Measurements from ENCODE around the gene AK2. TPM values are rescaled to one million over a fixed set of nuclear protein-coding genes. Genes with fewer than 3 reads are reported as not detected.

Gene AK2
- total and polyA plus RNA-seq, 2 donors (not counting 3 experiments of a cell fraction or from before 2014, with no cell fraction given): 107 to 134 TPM

GRCh38 chr1:33047839-33048305, 11.2 kb upstream of the AK2 start:
- BruUV-seq (replicated peaks): no TSS peak
- Histone ChIP-seq H4K20me1 (replicated peaks; ENCODE audit: control insufficient read depth, extremely low read depth, insufficient read depth, low read length) (no peaks in the 10 kb centered on the region), H3K79me2 (ENCODE audit: control insufficient read depth, insufficient read depth, low read length) (no peaks in the 10 kb centered on the region), H2AFZ (ENCODE audit: low read depth, low read length) (no peak overlapping the region), H3K9me3 (replicated peaks; ENCODE audit: control insufficient read depth, insufficient read depth, low read length) (no peaks in the 10 kb centered on the region), H3K27me3 (ENCODE audit: control insufficient read depth in 2 of 2, insufficient read depth in 2 of 2, low read length in 2 of 2) (no peaks in the 10 kb centered on the region), H3K4me3 (replicated peaks in 1 of 3; ENCODE audit: insufficient read depth in 1 of 3, low read depth in 1 of 3, low read length in 3 of 3) (no peak overlapping the region), H3K4me2 (ENCODE audit: insufficient read depth, low read length) (no peak overlapping the region), H3K9me1 (replicated peaks; ENCODE audit: control insufficient read depth, extremely low read depth, insufficient read depth, low read length) (no peaks in the 10 kb centered on the region), H3K4me1 (ENCODE audit: control insufficient read depth, extremely low read depth, insufficient read depth, low read length) (no peaks in the 10 kb centered on the region), H3K36me3 (ENCODE audit: control insufficient read depth in 2 of 2, extremely low read depth in 1 of 2, insufficient read depth in 2 of 2, low read length in 2 of 2) (no peaks in the 10 kb centered on the region), H3K27ac (ENCODE audit: insufficient read depth, low read depth, low read length) (no peak overlapping the region), H3K9ac (replicated peaks; ENCODE audit: extremely low read depth, insufficient read depth, low read length) (no peak overlapping the region)
- dilution Hi-C loops (cut with MboI; ENCODE audit: extremely low pct_ligation_motif_present, low sequenced_read_pairs) (no loop called here), intact Hi-C loops (cut with micrococcal nuclease) (no loop called here)
- DNase-seq (ENCODE audit: low read depth, low spot score): no peak
- peak; percentile 4 for FAIRE-seq
- TF ChIP-seq POLR2A (IDR thresholded peaks at IDR 0.05; ENCODE audit: low read depth, low read length) (no peak), FOS (IDR thresholded peaks at IDR 0.05; ENCODE audit: borderline replicate concordance, insufficient read depth, low read length) (no peak), MYC (IDR thresholded peaks at IDR 0.05; ENCODE audit: low read depth, low read length) (no peak), POLR2AphosphoS5 (IDR thresholded peaks at IDR 0.05; ENCODE audit: insufficient read depth, low read depth, low read length) (no peak)
- TF ChIP-seq, protein P1, sequence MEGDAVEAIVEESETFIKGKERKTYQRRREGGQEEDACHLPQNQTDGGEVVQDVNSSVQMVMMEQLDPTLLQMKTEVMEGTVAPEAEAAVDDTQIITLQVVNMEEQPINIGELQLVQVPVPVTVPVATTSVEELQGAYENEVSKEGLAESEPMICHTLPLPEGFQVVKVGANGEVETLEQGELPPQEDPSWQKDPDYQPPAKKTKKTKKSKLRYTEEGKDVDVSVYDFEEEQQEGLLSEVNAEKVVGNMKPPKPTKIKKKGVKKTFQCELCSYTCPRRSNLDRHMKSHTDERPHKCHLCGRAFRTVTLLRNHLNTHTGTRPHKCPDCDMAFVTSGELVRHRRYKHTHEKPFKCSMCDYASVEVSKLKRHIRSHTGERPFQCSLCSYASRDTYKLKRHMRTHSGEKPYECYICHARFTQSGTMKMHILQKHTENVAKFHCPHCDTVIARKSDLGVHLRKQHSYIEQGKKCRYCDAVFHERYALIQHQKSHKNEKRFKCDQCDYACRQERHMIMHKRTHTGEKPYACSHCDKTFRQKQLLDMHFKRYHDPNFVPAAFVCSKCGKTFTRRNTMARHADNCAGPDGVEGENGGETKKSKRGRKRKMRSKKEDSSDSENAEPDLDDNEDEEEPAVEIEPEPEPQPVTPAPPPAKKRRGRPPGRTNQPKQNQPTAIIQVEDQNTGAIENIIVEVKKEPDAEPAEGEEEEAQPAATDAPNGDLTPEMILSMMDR (IDR thresholded peaks at IDR 0.05; ENCODE audit: extremely low read depth in 1 of 2, insufficient read depth in 1 of 2, low read depth in 1 of 2, low read length in 2 of 2): no peak
- ChIA-PET POLR2A (no interaction called here), CTCF (interaction anchor here (0.8 to 1.8 kb wide), 4 partner anchors 9 to 115 kb away, joined by 3 to 13 read pairs (median 4); no protein-coding TSS in a partner anchor)

DNA sequence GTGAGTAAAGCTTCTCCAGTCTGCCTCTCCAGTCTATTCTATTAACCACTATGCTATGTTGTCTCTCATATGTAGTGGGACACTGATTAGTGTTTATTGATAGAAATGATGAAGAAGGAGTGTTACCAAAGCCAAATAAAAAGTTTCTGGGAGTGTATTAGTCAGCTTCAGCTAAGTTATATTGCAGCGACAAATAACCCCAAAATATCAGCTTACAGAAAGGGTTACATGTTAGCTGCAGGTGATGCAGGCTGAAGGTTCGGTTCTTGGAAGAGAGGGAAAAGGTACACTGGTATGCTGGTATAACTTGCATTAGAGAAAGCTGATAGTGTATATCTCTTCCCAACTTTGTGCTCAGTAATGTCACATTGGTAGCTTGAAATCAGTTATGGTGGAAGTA, 10.6 kb upstream of the AK2 start:
- ChIA-PET CTCF (interaction anchor here (0.8 to 1.8 kb wide), 6 partner anchors 9 to 114 kb away, joined by 3 to 13 read pairs (median 3); no protein-coding TSS in a partner anchor), POLR2A (no interaction called here)
- H3K4me3 ChIP-seq (replicated peaks in 1 of 3; ENCODE audit: insufficient read depth in 1 of 3, low read depth in 1 of 3, low read length in 3 of 3): no peak overlapping the region
- no TSS peak for BruUV-seq (replicated peaks)
- no peaks in the 10 kb centered on the region for H3K9me1 ChIP-seq (replicated peaks; ENCODE audit: control insufficient read depth, extremely low read depth, insufficient read depth, low read length)
- no peaks in the 10 kb centered on the region for H3K79me2 ChIP-seq (ENCODE audit: control insufficient read depth, insufficient read depth, low read length)
- dilution Hi-C loops (cut with MboI; ENCODE audit: extremely low pct_ligation_motif_present, low sequenced_read_pairs): no loop called here
- no peak overlapping the region for H3K4me2 ChIP-seq (ENCODE audit: insufficient read depth, low read length)
- no peaks in the 10 kb centered on the region for H3K27me3 ChIP-seq (ENCODE audit: control insufficient read depth in 2 of 2, insufficient read depth in 2 of 2, low read length in 2 of 2)
- no peaks in the 10 kb centered on the region for H3K9me3 ChIP-seq (replicated peaks; ENCODE audit: control insufficient read depth, insufficient read depth, low read length)
- intact Hi-C loops (cut with micrococcal nuclease): no loop called here
- H3K4me1 ChIP-seq (ENCODE audit: control insufficient read depth, extremely low read depth, insufficient read depth, low read length): no peaks in the 10 kb centered on the region
- H4K20me1 ChIP-seq (replicated peaks; ENCODE audit: control insufficient read depth, extremely low read depth, insufficient read depth, low read length): no peaks in the 10 kb centered on the region
- TF ChIP-seq POLR2A (IDR thresholded peaks at IDR 0.05; ENCODE audit: low read depth, low read length): no peak
- TF ChIP-seq, protein P2, sequence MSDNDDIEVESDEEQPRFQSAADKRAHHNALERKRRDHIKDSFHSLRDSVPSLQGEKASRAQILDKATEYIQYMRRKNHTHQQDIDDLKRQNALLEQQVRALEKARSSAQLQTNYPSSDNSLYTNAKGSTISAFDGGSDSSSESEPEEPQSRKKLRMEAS (IDR thresholded peaks at IDR 0.05; ENCODE audit: insufficient read depth, insufficient read length): no peak
- TF ChIP-seq POLR2AphosphoS5 (IDR thresholded peaks at IDR 0.05; ENCODE audit: insufficient read depth, low read depth, low read length): no peak
- no peak for TF ChIP-seq JUN (IDR thresholded peaks at IDR 0.05; ENCODE audit: borderline replicate concordance, insufficient read depth, insufficient read length, low read depth)
- no peak for TF ChIP-seq GATA2 (IDR thresholded peaks at IDR 0.05; ENCODE audit: insufficient read depth, insufficient read length, low read depth, low read length)
- no peak for TF ChIP-seq EZH2 (IDR thresholded peaks at IDR 0.05; ENCODE audit: borderline replicate concordance, low read depth, low read length, severe bottlenecking)
- no peak for TF ChIP-seq MYC (IDR thresholded peaks at IDR 0.05; ENCODE audit: low read depth, low read length)
- TF ChIP-seq, protein P1 (IDR thresholded peaks at IDR 0.05; ENCODE audit: extremely low read depth in 1 of 2, insufficient read depth in 1 of 2, low read depth in 1 of 2, low read length in 2 of 2): no peak
- TF ChIP-seq FOS (IDR thresholded peaks at IDR 0.05; ENCODE audit: borderline replicate concordance, insufficient read depth, low read length): no peak
- H3K27ac ChIP-seq (ENCODE audit: insufficient read depth, low read depth, low read length): no peak overlapping the region
- no peak overlapping the region for H3K9ac ChIP-seq (replicated peaks; ENCODE audit: extremely low read depth, insufficient read depth, low read length)
- FAIRE-seq (no peak), DNase-seq (ENCODE audit: low read depth, low spot score) (no peak)
- no peaks in the 10 kb centered on the region for H3K36me3 ChIP-seq (ENCODE audit: control insufficient read depth in 2 of 2, extremely low read depth in 1 of 2, insufficient read depth in 2 of 2, low read length in 2 of 2)
- H2AFZ ChIP-seq (ENCODE audit: low read depth, low read length): no peak overlapping the region
